ENCODE results near the gene ADCYAP1R1.

ADCYAP1R1 gene

DNA sequence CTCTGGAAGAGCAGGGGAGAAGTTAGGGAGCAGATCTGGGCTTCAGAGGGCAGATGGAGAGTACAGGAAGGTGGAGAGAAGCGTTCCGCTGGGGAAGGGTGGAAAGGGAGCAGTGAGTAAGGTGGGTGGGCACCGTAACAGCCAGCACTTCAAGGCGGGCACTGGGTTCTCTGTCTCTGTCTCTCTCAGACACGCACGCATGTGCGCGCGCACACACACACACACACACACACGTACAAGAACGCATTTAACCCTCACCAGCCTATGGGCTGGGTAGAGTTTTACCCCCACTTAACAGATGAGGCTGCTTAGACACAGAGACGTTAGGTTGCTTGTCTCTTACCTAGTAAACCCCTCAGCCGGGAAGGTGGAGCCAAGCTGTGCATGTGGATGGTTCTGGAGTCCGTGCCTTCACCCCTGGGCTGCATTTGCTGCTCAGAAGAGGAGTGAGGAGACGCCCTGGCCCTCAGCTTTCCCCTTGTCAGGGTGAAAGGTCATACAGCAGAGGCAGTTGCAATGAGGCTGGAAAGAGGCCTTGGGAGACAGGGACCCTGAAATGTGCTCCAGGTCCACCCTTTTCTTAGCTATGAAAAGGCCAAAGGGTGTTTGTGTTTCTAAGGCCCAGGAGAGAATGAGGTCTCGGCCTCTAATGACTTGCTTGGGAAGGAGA lies 16.0 kb downstream of the ADCYAP1R1 start:
- ATAC-seq (no peak), DNase-seq (no peak)

- DNase-seq = no peak
- no peak for ATAC-seq
Observed at GRCh38 chr7:31069860-31070555, 17.9 kb downstream of the ADCYAP1R1 start.

- no peak for DNase-seq
- no peak for ATAC-seq
Observed at GRCh38 chr7:31070991-31071644, 19.0 kb downstream of the ADCYAP1R1 start.

DNA sequence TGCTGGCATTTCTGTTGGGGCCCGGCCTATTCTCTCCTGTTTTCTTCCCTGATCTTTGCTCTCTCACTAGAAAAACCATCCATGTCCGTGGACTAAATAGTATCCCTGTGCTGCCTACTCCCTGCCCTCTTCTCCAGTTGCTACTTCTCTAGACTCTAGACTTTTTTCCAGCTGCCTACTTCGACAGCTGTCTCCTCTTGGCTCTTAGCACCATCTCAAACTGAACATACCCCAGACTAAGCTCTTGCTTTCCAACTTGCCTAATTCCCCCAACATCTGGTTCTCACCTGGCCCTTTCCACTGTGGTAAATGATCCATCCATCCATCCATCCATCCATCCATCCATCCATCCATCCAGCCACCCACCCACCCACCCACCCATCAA lies 19.5 kb downstream of the ADCYAP1R1 start:
- no peak for ATAC-seq
- DNase-seq = no peak

GRCh38 chr7:31073326-31074119 lies 21.4 kb downstream of the ADCYAP1R1 start:
- DNase-seq = no peak
- no peak for ATAC-seq

DNA sequence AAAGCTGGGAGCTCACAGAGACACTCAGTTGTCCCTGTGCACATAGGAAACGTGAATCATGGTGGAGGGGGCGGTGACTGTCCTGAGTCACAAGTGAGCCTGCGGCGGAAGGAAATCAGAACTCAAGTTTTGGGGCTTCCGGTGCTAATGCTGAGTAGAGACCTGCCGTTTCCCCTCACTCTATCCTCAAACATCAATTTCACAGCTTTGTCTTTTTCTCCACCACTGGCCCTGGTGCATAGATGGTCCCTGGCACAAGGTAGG lies 21.9 kb downstream of the ADCYAP1R1 start:
- no peak for ATAC-seq
- DNase-seq = no peak

DNA sequence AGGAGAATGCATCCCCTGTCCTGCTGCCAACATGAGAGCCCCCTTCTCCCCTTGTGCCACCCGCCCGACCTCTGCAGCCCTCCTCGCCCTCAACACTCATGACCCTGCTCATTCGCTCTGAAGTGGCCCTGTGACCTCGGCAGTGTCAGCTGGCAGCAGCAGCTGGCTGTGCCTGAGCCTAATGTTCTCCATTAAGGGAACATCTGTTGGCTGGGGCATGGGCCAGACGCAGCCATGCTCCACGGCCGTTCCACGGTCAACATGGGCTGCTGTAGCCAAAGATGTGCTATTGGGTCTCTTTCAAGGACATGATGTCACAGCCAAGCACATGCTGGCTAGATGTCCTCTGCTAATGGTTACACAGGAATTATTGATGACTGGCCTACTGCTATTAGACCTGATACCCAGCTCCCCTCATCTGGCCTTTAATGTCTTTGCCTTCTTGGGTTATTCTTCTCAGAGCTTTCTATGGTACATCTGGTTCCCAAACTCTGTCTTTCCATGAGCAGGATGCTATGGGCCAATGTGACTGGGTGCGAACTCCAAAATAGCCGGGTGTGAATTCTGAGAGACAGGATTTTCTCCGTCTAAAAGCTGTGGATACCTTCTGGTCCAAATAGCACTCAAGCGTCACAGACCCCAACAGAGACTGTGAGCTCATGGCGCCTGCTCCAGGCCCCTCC lies 22.4 kb downstream of the ADCYAP1R1 start:
- ATAC-seq (no peak), DNase-seq (no peak)

DNA sequence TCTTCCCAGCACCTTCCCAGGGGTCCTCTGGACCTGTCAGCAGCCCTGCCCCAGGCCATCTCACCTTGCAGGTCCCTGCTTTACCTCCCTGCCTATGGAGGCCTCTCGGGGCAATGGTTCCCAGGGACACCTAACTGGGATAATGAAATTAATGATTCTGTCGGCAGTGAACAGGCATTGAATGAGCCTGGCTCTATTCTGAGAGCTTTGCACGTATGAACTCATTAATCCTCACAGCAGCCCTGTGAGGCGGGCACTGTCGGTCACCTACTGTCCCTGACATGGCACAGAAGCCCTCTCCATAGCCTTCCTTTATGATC lies 22.9 kb downstream of the ADCYAP1R1 start:
- ATAC-seq (no peak), DNase-seq (no peak)

DNA sequence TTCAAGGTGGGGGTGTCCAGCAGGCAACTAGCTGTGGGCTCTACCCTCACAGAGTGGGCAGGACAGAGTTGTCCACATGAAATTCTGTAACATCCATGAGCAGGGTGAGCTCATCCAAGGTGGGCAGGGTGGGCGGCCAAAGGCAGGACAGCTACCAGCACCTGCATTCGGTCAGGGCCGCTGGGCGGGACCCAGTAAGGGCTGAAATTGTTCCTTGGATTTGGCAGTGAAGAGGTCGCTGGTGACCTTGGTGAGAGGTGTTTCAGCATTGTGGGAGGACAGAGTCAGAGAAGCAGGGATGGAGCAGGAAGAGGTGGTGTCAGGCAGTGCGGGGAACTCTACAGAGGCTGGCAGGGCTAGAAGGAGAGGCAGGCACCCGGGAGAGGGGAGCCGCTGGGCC lies 23.9 kb downstream of the ADCYAP1R1 start:
- ATAC-seq (no peak), DNase-seq (no peak)

DNA sequence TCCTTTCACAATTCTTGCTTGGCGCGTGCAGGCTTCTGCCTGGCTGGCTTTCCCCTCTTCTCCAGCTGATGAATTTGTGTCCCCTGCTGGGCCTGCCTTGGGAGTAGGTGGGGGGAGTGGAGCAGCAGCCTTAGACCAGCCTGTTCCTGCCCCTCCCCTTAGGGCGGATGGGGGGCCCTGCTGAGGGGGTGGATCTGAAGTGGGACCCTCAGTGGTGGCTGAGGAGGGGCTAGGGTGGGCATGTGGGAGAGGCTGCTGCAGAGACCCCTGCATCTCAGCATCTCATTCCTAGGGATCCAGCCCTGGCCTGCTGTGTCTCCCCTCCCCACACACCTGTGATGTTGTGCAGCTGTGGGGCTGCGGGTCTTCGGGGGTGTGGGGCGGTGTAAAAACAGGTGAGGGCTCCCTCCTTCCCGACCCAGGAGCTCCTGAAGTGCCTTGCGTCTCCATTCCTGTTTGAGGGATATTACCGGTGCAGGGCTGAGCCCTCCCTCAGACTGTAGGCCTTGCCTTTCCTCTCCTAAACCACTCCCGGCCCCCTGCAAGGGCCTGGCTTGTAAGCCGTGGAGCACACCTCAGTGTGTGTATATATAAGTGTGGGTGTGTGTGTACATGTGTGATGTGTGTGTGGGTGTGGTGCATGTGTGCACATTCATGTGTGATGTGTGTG lies 24.7 kb downstream of the ADCYAP1R1 start:
- no peak for ATAC-seq
- no peak for DNase-seq

- DNase-seq (no peak), ATAC-seq (no peak)
Observed at GRCh38 chr7:31077484-31078362, 25.6 kb downstream of the ADCYAP1R1 start.

GRCh38 chr7:31078363-31078990 lies 26.4 kb downstream of the ADCYAP1R1 start:
- no peak for DNase-seq
- no peak for ATAC-seq

DNA sequence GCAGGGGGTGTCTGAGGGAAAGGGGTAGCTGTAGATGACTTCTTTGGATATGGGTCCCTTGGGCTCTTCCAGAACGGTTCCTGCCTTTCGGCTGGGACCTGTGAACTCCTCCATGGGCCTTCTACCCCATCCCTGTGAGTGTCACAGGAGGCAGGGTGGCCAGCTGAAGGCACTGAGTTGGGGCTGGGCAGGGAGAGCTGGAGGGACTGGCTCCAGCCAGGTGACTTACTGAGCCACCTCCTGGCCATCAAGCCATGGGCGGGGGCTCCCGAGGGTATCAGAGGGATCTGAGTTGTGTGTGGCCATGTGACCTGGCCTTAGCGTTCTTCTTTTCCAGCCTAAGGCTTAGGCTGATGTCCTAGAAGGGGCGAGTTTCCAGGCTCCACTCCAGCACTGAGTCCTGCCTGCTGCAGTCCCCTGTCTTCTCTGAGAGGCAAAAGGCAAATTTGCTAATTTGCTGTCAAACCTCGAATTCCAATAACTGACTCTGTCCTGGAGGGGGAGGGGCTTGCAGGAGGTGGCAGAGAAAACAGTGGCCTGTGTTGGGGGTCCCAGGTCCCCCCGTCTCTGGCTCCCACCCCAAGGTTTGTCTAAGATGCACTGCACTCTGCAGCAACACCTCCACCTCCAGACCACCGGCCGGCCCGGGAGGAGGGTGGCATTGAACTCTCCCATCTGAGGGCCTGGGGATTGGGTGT lies 27.2 kb downstream of the ADCYAP1R1 start:
- DNase-seq (no peak), ATAC-seq (no peak)

GRCh38 chr7:31079824-31080511 lies 27.9 kb downstream of the ADCYAP1R1 start:
- DNase-seq = no peak
- ATAC-seq = no peak

DNA sequence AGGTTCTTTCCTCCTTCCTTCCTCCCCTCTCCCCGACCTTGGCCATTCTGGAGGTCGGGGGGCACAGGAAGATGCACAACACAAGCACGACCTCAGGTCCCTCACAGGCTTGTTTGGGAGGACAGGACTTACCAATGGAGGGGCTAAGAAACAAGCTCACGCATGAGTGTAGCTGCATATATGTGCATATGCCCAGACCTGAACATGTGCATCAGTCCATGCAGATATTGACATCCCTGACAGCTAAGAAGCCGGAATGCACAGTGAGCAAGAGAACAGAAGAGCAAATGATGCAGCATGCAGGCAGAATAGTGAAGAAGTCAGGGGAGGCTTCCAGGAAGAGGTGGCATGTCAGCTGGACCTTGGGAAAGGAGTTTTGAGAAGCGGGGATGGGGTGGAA lies 28.7 kb downstream of the ADCYAP1R1 start:
- DNase-seq (no peak), ATAC-seq (no peak)

DNA sequence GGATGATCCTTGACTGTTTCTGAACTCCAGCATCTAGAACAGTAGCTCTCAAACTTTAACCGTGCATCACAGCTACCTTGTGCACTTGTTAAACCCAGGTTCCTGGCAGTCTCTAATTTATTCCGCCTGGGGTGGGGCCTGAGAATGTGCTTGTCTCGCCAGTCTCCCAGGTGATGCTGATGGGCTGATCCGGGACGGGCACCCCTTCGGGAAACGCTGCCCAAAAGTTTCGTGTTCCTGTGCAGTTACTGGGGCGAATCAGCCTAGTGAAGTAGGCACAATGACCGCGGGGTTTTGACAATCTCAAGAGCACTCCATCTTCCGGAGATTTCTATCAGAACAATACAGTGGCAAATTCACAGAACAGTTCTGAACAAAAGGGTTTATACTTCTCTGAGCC lies 29.9 kb downstream of the ADCYAP1R1 start:
- ATAC-seq = no peak
- no peak for DNase-seq

- DNase-seq = no peak
Observed at GRCh38 chr7:31082447-31082846, 30.3 kb downstream of the ADCYAP1R1 start.

DNA sequence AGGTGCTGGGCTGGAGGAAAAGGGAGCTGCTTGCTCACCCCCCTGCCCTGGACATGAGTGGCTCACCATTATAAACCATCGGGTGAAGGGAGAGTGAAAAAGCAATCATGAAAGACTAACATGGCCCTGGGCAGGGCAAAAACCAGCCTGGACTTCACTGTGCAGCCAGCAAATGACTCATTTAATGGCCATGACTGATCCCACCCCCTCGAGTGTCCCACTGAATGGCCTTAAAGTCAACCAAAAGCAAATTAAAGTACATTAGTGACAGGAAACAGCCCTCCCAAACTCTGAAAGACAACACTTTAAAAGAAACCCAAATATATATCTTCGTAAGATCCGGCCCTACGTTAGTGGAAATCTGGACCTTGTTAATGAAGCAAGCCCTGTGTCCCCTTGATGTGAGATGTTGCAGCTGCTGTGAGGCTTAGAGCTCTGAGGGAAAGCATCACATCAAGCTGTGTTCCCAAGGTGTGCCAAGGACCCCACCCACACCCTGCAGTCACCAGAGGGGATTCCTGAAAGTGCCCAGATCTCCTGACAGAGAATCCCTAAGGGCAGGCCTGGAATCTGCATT lies 31.2 kb downstream of the ADCYAP1R1 start:
- DNase-seq = no peak
- no peak for ATAC-seq

More at GRCh38 chr7:31082447-31082846, 30.3 kb downstream of the ADCYAP1R1 start:
- ATAC-seq = no peak

DNA sequence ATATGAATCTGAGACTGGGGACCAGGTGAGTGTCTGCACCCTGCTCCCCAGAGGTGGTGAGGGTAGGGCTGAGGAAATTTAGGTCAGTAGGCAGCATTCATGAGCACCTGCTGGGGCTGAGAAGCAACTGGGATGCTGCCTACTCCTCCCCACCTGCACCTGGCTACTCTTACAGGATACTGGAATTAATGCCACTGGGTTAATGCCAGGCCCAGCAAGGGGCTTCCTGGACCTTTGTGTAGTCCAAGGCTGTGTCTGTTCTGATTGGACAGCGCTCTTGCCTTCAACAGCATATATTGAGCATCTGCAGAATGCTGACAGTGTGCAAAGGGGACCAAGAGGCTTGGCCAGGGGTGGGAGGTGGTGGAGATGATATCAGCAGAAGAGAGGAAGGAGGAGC lies 32.1 kb downstream of the ADCYAP1R1 start:
- no peak for ATAC-seq
- no peak for DNase-seq

Data from stimulated activated naive CD8-positive, alpha-beta T cell treated with anti-CD3 and anti-CD28 coated beads, Interleukin-15, Interleukin-2, amounts not matched to agents 100 U/mL and 50 U/mL, for 24 hours (primary cell).